Skin epidermis (tissue), 12 donors: ENCODE results near the gene SH3PXD2A.

Source experiments
- H3K27ac ChIP-seq, 21 experiments: fragments of 200-600 bp; sonication (generic) in 11 of 21; one replicate each; pipeline ENCODE4 v1.5.0; 2020; ENCODE audit warnings: mild to moderate bottlenecking in 3 of 21, inconsistent platforms in 2 of 21, moderate library complexity in 2 of 21
- H3K4me3 ChIP-seq, 7 experiments: fragments of 200-600 bp; sonication (generic) in 2 of 7; one replicate each; pipeline ENCODE4 v1.5.0; 2020; ENCODE audit warnings: inconsistent platforms in 2 of 7, mild to moderate bottlenecking in 2 of 7, moderate library complexity in 1 of 7

The SH3PXD2A gene

DNA sequence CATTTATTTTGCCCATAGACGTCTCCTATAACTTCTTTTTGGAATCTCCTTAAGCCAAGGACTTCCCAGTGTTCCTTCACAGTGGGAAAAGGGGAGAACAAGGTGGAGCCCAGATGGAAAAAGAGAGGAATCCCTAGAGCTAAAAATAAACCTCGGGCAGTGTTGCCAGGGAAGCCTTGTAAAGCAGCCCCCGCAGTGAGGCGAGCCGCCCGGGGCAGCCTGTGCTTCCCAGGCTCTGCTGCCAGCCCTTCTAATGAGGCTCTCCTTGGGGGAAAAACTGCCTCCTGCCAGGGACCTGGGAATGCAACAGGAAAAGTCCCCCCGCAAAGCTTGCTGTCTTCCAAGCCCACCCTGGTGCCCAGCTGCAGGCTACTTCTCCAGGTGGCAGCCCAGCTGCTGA is 71.7 kb downstream of the SH3PXD2A start:
- Histone ChIP-seq H3K27ac (peak overlapping the region in 1 of 21 experiments; percentile 26), H3K4me3 (no peak overlapping the region)

DNA sequence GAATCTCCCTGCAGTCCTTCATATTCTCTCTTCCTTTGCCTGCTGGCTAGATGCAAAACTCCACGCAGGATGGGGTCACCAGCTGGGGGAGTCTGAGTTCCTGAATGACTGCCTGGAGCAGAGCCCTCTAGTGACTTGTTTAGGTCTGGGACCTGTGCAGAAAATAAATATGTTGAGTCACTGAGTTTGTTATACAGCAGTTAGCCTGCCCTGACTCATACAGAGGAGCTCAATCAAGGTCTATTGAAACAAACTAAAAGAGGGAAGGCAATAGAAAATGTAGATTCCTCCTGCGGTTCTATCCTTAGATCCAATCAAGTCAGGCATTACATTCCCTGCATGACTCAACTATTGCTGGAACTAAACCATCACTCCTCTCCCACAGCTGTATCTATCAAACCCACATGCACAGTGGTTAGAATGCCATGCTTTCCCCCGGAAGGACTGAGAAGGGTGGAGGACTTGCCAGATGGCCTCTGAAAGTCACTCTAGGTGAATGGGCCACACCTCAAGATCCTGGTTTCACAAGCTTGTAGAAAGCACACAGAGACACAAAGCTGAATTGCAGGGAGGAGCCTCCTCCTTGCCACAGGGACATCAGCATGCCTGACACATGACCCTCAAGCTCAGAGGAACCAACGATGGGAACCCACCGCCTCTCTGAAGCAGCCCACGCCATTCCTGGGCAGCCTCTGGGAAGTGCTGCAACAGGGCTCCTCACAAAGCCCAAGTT is 73.9 kb downstream of the SH3PXD2A start:
- Histone ChIP-seq H3K27ac (peak overlapping the region in 17 of 21 experiments; percentile 12 to 81 (median 60)), H3K4me3 (no peak overlapping the region)

DNA sequence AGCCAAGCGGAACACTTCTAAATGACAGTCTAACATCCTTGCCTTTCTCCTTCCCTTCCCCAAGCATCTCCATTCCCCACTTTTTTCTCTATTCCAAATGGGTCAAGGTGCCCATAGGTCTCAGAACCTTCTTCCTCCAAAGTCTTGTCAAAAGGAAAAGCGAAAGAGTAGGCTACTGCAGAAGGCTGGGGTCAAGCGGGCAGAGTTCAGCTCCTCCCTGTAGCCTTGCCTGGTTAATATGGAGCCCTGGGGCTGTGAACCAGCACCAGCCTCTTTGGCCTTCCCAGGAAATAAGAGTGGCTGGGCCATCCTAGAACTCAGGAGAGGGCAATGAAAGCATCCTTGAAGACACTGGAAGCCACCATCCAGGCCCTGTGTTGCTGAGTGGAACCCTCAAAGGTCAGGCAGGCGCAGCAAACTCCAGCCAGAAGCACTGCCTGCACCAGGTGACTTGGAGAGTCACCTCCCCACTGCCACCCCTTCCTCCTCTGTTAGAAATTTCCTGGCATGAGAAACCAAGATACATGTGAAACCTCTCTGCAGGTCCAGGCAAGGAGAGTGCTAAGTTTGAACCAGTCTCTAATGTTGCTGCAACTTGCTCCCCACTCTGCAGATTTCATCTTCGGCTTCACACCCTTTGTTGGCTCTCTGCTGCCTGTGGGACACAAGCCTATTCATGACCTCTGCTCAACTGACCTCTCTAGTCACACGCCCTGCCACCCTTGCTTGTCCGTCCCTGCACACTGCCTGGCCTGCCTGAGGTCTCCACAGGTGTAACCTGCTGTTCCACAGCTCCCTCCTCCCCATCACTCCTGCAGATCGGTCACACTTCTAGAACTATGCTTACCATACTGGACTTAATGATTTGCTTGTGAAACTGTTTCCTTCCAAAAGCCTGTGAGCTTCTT is 74.9 kb downstream of the SH3PXD2A start:
- H3K27ac ChIP-seq = peak overlapping the region in 17 of 21 experiments; percentile 20 to 77 (median 60)
- no peak overlapping the region for H3K4me3 ChIP-seq

DNA sequence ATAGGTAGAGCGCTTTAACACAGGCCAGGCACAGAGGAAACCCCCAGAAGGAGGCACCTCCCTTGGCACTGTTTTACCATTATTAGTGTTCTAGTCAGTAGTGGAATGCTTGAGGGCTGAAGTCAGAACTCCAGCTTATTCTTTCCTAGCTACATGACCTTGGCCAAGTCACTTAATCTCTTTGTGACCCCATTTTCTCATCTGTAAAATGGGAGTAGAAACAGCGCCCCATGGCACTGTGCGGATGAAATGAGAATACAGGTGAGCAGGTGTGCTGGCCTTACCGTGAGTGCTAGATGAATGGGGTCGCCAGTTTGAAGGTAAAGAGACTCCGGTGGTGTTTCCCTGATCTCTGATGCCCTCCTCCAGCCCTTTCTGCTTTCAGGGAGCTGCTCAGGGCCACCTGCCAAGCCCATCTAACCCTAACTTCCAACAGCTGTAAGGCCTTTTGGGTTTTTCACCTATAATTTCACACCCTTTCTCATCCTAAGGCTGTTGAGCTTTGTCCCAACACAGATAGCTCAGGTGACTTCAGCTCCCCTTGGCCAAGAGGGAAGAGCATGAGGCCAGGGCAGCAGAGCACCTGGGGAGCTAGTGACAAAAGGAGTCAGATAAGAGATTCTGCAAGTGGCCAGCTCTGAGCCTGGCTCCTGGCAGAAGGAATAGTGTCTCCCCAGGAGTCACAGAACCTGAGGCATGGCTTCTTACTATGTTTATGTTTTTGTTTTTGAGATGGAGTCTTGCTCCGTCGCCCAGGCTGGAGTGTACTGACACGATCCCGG is 76.8 kb downstream of the SH3PXD2A start:
- Histone ChIP-seq H3K27ac (peak overlapping the region in 2 of 21 experiments; percentile 19 to 60), H3K4me3 (no peak overlapping the region)

DNA sequence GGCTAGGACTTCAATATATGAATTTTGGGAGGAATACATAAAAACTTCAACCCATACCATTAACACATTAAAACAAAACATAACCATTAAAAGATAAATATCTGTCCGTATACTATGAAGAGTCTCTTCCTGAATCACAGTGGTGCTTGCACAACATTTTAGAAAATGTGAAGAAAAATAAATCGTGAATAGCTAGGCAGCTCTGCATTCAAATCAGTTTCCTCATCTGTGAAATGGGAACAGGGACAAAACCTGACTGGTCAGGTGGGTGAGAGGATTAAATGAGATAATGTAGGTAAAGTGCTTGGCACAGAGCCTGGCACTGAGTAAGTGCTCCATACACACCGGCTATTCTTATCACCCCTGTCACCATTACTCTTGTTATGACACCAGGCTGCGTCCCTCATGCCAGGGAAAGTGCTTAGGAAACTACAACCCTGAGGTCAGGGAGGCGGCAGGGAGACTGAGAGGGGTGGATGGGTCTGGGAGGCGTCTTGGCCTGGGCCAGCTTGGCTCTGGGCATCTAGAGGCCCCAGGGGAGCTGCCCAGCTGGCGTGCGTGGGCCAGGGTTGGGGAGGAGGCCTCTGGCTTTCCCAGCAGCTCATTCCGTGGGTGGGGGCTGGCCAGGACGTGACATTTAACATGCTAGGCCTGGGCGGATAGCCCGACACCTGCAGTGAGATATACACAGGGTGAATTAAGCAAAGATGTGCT is 78.3 kb downstream of the SH3PXD2A start:
- peak overlapping the region in 2 of 21 experiments; percentile 23 to 45 for H3K27ac ChIP-seq

DNA sequence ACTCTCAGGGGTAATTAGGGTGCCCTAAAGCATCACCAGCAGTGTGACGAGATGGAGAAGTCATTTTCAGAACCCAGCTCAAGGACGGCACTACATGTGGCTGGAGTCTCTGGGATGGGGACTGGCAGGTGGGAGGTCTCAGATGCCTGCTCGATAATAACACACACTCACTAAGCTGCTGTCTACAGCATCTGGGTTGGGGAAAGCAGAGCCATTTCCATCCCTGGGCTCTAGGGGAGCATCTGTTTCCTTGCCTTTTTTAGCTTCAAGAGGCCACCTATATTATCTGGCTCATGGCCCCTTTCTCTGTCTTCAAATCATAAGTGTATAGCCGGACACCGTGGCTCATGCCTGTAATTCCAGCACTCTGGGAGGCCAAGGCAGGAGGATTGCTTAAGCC is 79.6 kb downstream of the SH3PXD2A start:
- H3K4me3 ChIP-seq = no peak overlapping the region
- H3K27ac ChIP-seq = peak overlapping the region in 1 of 21 experiments; percentile 20

More for the DNA sequence above, 78.3 kb downstream of the SH3PXD2A start:
- H3K4me3 ChIP-seq = no peak overlapping the region

DNA sequence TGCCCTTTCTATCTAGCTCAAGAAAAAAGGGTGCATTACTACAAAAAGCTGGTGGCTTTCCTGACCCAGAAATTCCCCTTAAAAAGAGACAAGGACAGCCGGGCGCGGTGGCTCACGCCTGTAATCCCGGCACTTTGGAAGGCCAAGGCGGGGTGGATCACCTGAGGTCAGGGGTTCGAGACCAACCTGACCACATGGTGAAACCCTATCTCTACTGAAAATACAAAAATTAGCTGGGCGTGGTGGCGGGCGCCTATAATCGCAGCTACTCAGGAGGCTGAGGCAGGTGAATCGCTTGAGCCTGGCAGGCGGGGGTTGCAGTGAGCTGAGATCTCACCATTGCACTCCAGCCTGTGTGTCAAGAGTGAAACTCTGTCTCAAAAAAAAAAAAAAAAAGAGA is 82.5 kb downstream of the SH3PXD2A start:
- Histone ChIP-seq H3K27ac (peak overlapping the region in 20 of 21 experiments; percentile 51 to 93 (median 81)), H3K4me3 (peak overlapping the region in 4 of 7 experiments; percentile 12 to 43 (median 40))

DNA sequence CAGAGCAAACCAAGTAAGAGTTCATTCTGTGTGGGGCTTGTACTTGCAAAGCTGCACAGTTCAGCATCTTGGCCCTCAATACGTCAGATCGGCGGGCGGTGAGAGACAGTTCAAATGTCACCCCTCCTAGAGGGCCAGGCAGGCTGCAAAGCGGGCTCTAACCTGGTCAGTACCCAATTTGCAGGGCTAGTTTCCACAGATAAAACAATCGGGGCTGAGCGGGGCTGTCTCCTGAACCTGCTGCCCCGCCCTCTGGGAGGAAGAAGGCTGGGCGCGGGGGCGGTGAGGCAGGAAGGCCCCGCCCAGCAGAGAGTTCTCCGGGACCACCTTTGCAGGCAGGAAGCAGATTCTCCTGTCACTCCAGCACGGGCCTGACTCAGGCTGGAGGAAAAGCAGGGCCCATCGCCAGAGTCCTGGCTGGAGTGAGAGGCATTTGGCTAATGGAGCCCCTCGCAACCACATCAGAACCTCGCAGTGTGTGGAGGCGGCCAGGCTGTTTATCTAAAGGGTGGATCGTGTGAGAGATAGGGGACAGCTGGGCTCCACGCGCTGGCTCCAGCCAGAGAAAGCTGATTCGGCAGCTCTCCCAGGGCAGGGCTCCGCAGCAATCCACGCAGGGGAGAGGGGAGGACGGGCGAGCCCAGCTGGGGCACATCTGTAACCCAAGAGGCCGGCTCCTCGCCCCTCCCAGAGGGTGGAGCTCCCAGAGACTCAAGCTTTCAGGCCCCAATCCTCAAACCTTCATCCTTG is 83.1 kb downstream of the SH3PXD2A start:
- peak overlapping the region; percentile 12 to 43 (median 34) for H3K4me3 ChIP-seq
- H3K27ac ChIP-seq = peak overlapping the region in 20 of 21 experiments; percentile 51 to 93 (median 81)

DNA sequence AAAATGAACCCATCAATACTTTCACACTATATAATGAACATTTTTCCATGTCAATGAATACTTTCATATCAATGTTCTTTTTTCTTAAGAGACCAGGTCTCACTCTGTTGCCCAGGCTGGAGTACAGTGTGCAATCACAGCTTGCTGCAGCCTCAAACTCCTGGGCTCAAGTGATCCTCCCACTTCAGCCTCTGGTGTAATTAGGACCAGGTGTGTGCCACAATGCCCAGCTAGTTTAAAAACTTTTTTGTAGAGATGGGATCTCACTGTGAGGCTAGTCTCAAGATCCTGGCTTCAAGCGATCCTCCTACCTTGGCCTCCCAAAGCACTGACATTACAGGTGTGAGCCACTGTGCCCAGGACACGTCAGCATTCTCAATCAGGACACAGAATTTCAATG is 85.2 kb downstream of the SH3PXD2A start:
- H3K27ac ChIP-seq = no peak overlapping the region

DNA sequence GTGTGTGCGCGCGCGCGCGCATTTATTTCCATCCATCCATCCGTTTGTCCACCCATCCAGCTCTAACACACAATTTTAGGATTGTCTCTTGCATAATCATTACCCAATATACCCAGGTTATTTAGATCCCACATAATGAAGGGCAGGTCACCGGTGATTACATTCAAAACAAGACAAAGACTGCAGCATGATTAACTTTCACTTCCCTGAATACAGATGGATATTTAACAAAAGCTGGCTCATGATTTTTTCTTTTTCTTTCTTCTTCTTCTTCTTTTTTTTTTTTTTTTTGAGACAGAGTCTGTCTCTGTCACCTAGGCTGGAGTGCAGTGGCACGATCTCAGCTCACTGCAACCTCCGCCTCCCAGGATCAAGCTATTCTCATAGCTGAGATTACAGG is 86.2 kb downstream of the SH3PXD2A start:
- Histone ChIP-seq H3K27ac (peak overlapping the region in 1 of 21 experiments; percentile 1), H3K4me3 (no peak overlapping the region)

More for the DNA sequence above, 85.2 kb downstream of the SH3PXD2A start:
- no peak overlapping the region for H3K4me3 ChIP-seq

DNA sequence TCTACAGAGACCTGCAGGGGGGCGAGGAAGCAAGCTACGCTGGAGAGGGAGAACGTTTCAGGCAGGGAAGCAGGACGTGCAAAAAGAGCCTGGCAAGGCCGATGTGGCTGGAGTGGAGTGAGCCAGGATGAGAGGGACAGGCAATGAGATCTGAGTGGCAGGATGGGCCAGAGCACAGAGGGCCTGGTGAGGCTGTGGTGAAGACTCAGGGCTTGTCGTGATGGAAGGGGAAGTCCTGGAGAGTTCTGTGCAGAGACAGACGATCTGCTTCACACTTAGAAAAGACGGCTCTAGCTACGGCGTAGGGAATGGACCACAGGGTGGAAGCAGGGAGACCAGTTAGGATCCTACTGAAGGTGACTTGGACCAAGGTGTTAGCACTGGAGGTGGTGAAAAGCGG is 87.0 kb downstream of the SH3PXD2A start:
- Histone ChIP-seq H3K27ac (peak overlapping the region in 2 of 21 experiments; percentile 20 to 21), H3K4me3 (no peak overlapping the region)

DNA sequence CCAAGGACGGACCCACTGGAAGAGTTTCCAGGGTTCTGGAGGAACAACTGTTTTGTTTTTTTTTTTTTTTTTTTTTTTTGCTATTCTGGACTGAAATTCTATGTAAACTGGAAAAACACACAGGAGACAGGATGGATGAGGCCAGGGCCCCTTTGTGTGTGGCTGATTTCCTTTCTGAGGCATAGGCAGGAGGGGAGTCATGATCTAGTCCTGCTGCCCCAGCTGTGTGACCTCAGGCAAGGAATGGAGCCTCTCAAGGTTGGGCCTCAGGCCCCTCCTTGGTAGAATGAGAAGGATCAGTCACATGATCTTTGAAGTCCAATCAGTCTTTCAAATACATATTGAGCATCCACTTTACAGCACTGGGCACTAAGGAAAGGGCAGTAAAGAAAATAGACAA is 87.6 kb downstream of the SH3PXD2A start:
- H3K4me3 ChIP-seq = no peak overlapping the region
- H3K27ac ChIP-seq = no peak overlapping the region

DNA sequence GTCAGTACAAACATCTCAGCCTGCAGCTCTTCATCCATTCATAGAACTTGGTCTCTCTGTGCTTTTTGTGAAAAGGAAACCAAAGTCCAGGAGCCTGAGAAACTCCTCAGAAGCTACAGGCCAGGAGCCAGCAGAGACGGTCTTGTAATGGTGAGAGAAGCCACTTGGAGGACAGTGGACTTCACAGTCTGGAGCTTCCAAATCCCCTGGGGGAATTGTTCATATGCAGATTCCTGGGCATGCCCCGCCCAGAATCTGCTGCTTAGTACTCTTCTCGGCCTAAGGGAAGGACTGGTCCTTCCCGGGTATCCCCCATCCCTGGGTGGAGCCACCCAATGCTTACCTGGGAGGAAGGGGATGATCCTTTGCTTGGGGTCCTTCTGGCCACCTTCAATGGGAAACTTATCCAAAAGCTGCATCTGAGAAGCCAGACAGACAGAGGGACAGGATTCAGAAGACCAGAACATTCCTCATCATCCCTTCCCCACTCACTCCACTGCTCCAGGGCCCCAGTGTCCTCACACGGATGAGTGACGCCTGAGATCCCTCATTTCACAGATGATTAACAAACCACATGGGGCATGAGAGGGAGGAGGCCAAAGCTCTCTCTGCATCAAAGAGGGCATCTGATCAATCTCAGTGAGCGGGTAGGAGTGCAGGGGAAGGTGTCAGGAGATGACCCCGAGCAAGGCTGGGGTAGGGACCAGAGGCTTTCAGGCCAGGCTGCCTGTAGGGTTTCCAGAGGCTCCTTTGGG is 88.4 kb downstream of the SH3PXD2A start:
- peak overlapping the region in 4 of 21 experiments; percentile 4 to 79 (median 36) for H3K27ac ChIP-seq
- no peak overlapping the region for H3K4me3 ChIP-seq

DNA sequence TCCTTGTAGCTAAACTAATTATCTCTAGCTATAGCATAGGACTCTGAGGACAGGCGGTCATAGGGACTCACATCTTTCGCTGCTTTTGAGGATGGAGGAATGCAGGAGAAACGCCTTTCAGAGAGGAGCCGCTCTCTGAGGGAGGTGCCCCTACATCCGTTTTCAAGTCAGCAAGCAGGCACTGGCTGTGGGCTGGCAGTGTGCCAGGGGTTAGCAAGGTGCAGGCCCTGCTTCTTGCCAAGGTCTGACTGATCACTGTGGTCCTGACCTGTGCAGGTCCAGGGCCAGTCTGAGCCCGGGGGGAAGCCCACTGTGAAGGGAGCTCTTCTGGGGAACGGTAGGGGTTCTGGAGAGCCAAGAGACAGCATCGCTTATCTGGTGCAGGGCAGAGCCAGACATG is 89.4 kb downstream of the SH3PXD2A start:
- Histone ChIP-seq H3K4me3 (no peak overlapping the region), H3K27ac (peak overlapping the region in 6 of 21 experiments; percentile 6 to 79 (median 44))

DNA sequence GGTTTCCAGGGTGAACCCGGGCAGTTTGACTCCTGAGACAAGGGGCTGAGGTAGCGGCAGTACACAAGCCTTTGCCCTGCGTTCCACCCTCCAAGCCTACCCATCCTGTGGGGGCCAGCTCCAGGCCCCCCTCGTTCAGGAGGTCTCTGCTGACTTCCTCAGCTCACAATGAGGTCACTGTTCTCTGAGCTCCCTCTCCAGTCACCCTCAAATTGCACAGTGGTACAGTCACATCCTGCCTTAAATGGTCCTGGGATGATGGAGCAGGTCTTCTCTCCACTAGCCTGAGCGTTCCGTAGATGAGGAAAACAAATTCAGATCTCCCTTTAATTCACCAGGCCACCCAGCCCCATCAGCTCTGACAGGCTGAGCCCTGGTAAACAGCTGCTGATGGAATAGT is 90.2 kb downstream of the SH3PXD2A start:
- peak overlapping the region in 5 of 21 experiments; percentile 19 to 79 (median 25) for H3K27ac ChIP-seq
- H3K4me3 ChIP-seq = no peak overlapping the region

DNA sequence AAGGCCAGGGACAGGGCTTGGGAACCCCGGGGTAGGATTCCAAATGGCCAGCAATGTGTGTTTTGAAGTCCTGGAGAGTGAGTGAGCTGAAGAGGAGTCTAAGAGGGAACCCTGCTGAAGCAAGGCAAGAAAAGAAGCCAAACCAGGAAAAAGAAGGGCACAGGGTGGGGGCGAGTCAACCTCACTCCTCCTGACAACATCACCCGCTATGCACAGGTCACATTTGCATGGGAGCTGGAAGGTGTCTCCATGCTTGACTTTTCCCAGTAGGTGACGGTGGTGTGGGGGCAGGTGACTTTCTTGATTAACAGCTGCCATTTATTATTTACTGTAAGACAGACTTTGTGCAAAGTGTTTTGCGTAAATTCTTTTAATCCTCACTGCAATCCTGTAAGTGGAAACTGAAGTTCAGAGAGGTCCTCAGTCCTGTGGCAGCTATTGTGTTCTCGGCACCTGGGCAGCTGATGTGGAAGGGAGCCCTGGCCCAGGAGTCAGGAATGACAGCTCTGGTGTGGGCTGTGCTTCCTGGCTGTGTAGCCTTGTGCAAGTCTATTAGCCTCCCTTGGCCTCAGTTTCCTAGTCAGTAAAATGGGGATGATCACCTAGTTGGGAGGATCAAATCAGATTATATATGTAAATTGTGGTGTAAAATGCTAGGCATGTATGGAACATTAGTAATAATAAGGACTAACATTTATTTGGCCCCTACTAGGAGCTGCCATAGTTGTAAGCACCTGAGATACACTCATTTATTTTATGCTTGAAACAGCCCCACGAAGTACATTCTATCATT is 90.9 kb downstream of the SH3PXD2A start:
- peak overlapping the region in 10 of 21 experiments; percentile 6 to 79 (median 43) for H3K27ac ChIP-seq
- H3K4me3 ChIP-seq = no peak overlapping the region
